Progenitor cell of endocrine pancreas (in vitro differentiated cells): Measurements from ENCODE around the gene ATP8A2. TPM values are rescaled to one million over a fixed set of nuclear protein-coding genes. Genes with fewer than 3 reads are reported as not detected.

Source experiments
- DNase-seq: peaks from one replicate; pipeline ENCODE4 v3.0.0; 2021; ENCODE audit warnings: low spot score; ENCODE audit not compliant: unreplicated experiment
- H3K27ac Mint-ChIP-seq: 2 replicates; pipeline ENCODE4 v1.8.0; 2021; ENCODE audit warnings: mild to moderate bottlenecking, moderate library complexity, mixed read lengths
- H3K27me3 Mint-ChIP-seq: 2 replicates; pipeline ENCODE4 v1.8.0; 2021; ENCODE audit warnings: mixed read lengths
- H3K36me3 Mint-ChIP-seq: 2 replicates; pipeline ENCODE4 v1.8.0; 2022; ENCODE audit warnings: mixed read lengths; ENCODE audit not compliant: insufficient read depth
- H3K4me1 Mint-ChIP-seq: 2 replicates; pipeline ENCODE4 v1.8.0; 2021; ENCODE audit warnings: low read depth, mixed read lengths
- H3K4me3 Mint-ChIP-seq: 2 replicates; pipeline ENCODE4 v1.8.0; 2021; ENCODE audit warnings: low read depth, mild to moderate bottlenecking, moderate library complexity, mixed read lengths
- H3K9me3 Mint-ChIP-seq: 2 replicates; pipeline ENCODE4 v1.8.0; 2021; ENCODE audit warnings: low read depth, mixed read lengths
- total RNA-seq: library from RNA; stranded (reverse); gene quantifications from 2 replicates; pipeline ENCODE4 v1.2.1, GENCODE V29; 2021
- TF ChIP-seq, protein P1 (sequence below): fragments of 200-600 bp; sonication (generic); IDR thresholded peaks from one replicate; pipeline ENCODE4 v1.5.0; 2021; ENCODE audit warnings: antibody characterized with exemption, mild to moderate bottlenecking; ENCODE audit not compliant: unreplicated experiment

The ATP8A2 gene
- total RNA-seq, 1 donor from 2014 or later: 0.38 TPM

DNA sequence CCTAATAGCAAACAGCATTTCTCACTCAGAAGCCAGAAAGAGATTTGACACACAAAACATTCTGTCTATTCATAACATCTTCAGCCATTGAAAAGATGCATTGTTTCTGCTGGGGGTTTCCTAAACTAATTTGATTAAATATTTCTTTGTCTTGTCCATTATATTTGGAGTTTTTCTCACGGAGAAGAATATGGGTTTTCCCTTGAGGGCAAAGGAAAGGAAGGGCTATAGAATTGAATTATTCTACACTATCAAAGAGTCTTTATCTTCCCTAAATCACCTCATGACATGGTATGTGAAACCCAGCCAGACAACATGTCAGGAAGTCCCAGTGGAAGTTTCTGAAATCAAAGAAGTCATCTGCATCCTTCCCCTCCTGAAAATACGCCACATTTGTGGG is 493.6 kb downstream of the ATP8A2 start:
- no peak for DNase-seq
- TF ChIP-seq, protein P1, sequence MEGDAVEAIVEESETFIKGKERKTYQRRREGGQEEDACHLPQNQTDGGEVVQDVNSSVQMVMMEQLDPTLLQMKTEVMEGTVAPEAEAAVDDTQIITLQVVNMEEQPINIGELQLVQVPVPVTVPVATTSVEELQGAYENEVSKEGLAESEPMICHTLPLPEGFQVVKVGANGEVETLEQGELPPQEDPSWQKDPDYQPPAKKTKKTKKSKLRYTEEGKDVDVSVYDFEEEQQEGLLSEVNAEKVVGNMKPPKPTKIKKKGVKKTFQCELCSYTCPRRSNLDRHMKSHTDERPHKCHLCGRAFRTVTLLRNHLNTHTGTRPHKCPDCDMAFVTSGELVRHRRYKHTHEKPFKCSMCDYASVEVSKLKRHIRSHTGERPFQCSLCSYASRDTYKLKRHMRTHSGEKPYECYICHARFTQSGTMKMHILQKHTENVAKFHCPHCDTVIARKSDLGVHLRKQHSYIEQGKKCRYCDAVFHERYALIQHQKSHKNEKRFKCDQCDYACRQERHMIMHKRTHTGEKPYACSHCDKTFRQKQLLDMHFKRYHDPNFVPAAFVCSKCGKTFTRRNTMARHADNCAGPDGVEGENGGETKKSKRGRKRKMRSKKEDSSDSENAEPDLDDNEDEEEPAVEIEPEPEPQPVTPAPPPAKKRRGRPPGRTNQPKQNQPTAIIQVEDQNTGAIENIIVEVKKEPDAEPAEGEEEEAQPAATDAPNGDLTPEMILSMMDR: no peak
- Mint-ChIP-seq H3K9me3 (no peaks in the 10 kb centered on the region), H3K4me3 (no peak overlapping the region), H3K4me1 (peaks cover 7% of the 10 kb centered on the region), H3K27ac (no peak overlapping the region), H3K27me3 (peaks cover 16% of the 10 kb centered on the region), H3K36me3 (no peaks in the 10 kb centered on the region)

DNA sequence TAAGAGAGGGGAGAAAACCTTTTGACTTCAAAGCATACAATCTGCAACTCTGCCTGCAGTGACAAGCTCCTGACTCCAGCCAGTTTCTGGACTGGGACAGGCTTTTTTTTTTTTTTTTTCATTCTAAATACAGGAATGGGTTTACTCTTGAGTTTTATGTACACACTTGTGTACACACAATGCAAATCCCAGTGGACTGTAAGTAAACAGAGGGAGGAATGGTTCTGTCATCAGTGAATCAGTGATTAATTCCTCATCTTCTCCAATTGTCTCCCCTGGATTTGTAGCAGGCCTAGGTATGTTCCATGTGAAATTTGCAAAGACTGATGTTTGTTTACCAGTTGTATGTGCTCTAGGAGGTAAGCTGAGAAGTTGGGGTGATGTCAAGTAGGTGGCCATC is 495.3 kb downstream of the ATP8A2 start:
- Mint-ChIP-seq H3K4me3 (no peak overlapping the region), H3K4me1 (peaks cover 7% of the 10 kb centered on the region), H3K27me3 (peaks cover 22% of the 10 kb centered on the region), H3K36me3 (no peaks in the 10 kb centered on the region), H3K27ac (no peak overlapping the region), H3K9me3 (no peaks in the 10 kb centered on the region)
- no peak for DNase-seq
- TF ChIP-seq, protein P1: no peak

DNA sequence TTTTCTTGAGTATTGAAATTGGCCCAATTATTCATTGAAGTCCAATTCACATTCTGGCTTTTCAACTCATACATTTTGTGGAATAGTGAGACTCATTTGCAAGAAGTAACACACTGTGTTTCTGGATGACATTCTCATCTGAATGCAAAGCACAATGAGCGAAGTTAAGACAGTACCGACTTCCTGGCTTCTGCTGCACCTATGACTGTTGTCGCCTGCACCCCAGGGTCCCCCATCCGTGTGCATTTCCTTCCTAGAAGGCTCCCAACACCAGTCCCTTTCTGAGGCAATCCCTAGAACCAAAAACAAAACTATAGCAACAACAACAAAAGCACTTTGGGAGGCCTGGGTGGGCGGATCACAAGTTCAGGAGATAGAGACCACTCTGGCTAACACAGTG is 496.7 kb downstream of the ATP8A2 start:
- Mint-ChIP-seq H3K4me3 (no peak overlapping the region), H3K27me3 (peaks cover 23% of the 10 kb centered on the region)

DNA sequence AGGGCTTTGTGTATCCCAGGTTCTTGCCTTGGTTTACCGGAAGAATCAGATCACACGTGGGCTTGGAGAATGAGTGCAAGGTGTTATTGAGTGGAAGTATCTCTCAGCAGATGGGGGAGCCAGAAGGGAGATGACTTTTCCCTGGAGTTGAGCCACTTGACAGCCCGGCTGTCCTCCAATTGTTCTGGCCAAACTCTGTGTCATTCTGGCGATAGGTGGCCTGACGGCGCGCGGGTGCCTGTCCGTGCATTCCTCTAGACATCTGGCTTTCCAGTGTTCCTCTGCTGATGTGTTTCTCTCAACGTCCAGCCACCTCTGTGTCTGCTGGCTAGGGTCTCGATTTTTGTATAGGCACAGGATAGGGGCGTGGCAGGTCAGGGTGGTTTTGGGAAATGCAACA is 498.2 kb downstream of the ATP8A2 start:
- TF ChIP-seq, protein P1: no peak
- Mint-ChIP-seq H3K4me3 (no peak overlapping the region), H3K27ac (no peak overlapping the region), H3K4me1 (peaks cover 7% of the 10 kb centered on the region), H3K9me3 (no peaks in the 10 kb centered on the region), H3K27me3 (peaks cover 17% of the 10 kb centered on the region), H3K36me3 (no peaks in the 10 kb centered on the region)
- no peak for DNase-seq

More for the DNA sequence above, 496.7 kb downstream of the ATP8A2 start:
- Mint-ChIP-seq H3K9me3 (no peaks in the 10 kb centered on the region), H3K4me1 (peaks cover 7% of the 10 kb centered on the region), H3K27ac (no peak overlapping the region), H3K36me3 (no peaks in the 10 kb centered on the region)
- no peak for DNase-seq
- TF ChIP-seq, protein P1: no peak

DNA sequence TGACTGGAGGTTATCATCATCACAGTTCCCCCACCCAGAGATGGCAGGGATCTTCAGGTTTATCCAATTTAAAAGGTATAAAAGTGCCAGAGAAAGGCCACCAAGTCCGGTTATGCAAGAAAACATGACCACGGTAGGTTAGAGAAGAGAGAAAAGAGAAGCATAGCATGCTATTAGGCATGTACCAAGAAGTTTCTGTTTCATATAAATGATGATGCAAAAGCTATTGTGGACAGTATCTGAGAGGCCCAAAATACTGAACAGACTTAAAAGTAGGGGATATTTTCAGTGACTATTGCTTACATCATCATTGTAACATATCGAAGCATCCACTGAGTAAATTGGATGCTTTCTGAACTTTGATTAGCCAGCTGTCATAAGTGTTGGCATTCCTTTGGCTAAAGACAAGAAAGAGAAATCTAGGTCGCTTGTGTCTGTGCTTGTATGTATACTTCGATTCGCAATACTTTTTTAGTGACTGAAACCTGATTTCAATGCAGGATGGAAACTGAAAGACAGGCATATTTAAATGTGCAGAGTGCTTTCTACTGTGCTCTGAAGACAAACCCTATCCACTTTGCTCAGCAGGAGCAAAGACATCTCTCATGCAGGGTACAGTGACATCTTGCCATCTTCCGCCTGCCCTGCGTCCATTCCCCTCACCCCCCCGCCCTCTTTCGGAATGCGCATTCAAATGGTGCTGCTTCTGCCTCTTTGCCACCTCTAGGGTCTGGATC is 499.8 kb downstream of the ATP8A2 start:
- Mint-ChIP-seq H3K27ac (no peak overlapping the region), H3K4me1 (peaks cover 8% of the 10 kb centered on the region)

More for the DNA sequence above, 499.8 kb downstream of the ATP8A2 start:
- TF ChIP-seq, protein P1: no peak
- no peaks in the 10 kb centered on the region for H3K36me3 Mint-ChIP-seq
- no peak for DNase-seq
- no peaks in the 10 kb centered on the region for H3K9me3 Mint-ChIP-seq
- peaks cover 17% of the 10 kb centered on the region for H3K27me3 Mint-ChIP-seq
- H3K4me3 Mint-ChIP-seq: no peak overlapping the region
